HT-29 (cell line): Measurements from ENCODE around the gene ANGEL1. TPM values are rescaled to one million over a fixed set of nuclear protein-coding genes. Genes with fewer than 3 reads are reported as not detected.
A peak's percentile ranks its signal among the peaks of the same experiment; 100 is the strongest.

Experiments
- DNase-seq: peaks from one replicate; pipeline ENCODE4 v3.0.0-alpha.2; 2015; ENCODE audit warnings: low spot score
- total RNA-seq: library from RNA; depleted of rRNA; stranded (reverse); fragments of >200 nt; shearing (Covaris generic); gene quantifications from 2 replicates; pipeline ENCODE4 v1.2.3, GENCODE V29; 2014

The ANGEL1 gene
- total RNA-seq, 1 experiment from 2014 or later = 6.2 TPM

GRCh38 chr14:76780058-76780345 is 32.7 kb downstream of the ANGEL1 start:
- DNase-seq = no peak

GRCh38 chr14:76779221-76780057 is 33.2 kb downstream of the ANGEL1 start:
- DNase-seq = no peak

- no peak for DNase-seq
Measured at GRCh38 chr14:76778546-76779215, 34.0 kb downstream of the ANGEL1 start.

GRCh38 chr14:76777721-76778120 is 35.0 kb downstream of the ANGEL1 start:
- no peak for DNase-seq

GRCh38 chr14:76776428-76777251 is 36.0 kb downstream of the ANGEL1 start:
- no peak for DNase-seq

GRCh38 chr14:76775695-76776427 is 36.8 kb downstream of the ANGEL1 start:
- DNase-seq = no peak

GRCh38 chr14:76774821-76775694 is 37.6 kb downstream of the ANGEL1 start:
- DNase-seq = no peak

GRCh38 chr14:76773956-76774820 is 38.5 kb downstream of the ANGEL1 start:
- DNase-seq = no peak

GRCh38 chr14:76773188-76773885 is 39.3 kb downstream of the ANGEL1 start:
- peak; percentile 25 for DNase-seq

- DNase-seq = no peak
Measured at GRCh38 chr14:76772300-76773187, 40.1 kb downstream of the ANGEL1 start.

GRCh38 chr14:76771437-76771980 is 41.2 kb downstream of the ANGEL1 start:
- DNase-seq = no peak

GRCh38 chr14:76770521-76771436 is 41.9 kb downstream of the ANGEL1 start:
- DNase-seq = no peak

GRCh38 chr14:76769636-76770292 is 42.9 kb downstream of the ANGEL1 start:
- no peak for DNase-seq

- no peak for DNase-seq
Measured at GRCh38 chr14:76768671-76769500, 43.8 kb downstream of the ANGEL1 start.
